ENCODE data around the gene SPO11. TPM values are rescaled to one million over a fixed set of nuclear protein-coding genes. Genes with fewer than 3 reads are reported as not detected.

Gene SPO11
- total and polyA plus RNA-seq, 2 of the 8 experiments (the other 6 are each of a cell fraction or from before 2014, with no cell fraction given), result not detected

DNA sequence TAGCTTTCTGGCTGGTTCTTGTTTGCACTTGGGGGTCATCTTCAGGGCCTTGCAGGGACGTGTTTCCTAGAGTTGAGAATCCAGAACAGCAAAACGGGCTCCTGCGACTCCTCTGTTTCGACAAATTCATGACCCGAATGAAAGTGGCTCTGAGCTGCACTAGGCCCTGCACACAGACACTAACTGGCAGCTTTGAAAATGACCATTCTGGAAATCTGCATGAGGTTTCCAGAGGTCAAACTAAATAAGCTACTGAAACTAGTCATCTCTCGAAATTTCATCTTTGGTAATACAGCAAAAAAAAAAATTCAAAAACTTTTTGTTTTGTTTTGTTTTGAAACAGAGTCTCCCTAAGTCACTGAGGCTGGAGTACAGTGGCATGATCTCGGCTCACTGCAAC is 47.7 kb upstream of the SPO11 start (continued):
- no peak for TF ChIP-seq KDM4A (IDR thresholded peaks at IDR 0.05; ENCODE audit: low read depth, low read length, severe bottlenecking)

Measured in H1 (cell line).